Measurements from ENCODE around the gene APOL1.
"Not testable (repeated sequence)": the region's sequence is repeated elsewhere in the genome, so short reads cannot be mapped to it uniquely, and the experiment has no call there.

- TF ChIP-seq EZH2 (IDR thresholded peaks at IDR 0.05; ENCODE audit: low read length, missing control alignments); CTCF (conservative IDR thresholded peaks at IDR 0.05 in 1 of 2, IDR thresholded peaks at IDR 0.05 in 1 of 2; ENCODE audit: low read depth in 1 of 2, low read length in 2 of 2): not testable (repeated sequence)
These were observed 10.3 kb downstream of the APOL1 start for GRCh38 chr22:36263216-36263673.
